ENCODE results near the gene TAF1D.
"Not testable (repeated sequence)": the region's sequence is repeated elsewhere in the genome, so short reads cannot be mapped to it uniquely, and the experiment has no call there.

TAF1D gene

DNA sequence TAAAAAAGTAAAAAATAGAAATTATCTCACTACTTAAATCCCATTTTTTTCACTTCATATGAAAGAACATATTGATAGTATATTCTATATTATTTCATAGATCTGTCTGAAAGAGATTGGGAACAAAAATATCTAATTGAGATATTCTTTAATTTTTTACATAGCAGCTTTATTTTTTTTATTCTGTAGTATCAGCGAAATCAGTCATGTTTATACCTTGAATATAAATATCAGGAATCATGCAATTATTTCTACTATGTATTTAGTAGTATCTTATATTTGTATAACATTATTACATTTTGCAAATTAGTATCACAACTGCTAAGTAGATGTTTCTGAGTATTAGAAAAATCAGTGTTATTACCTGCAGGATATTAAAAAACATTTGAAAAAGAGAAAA lies 20.6 kb upstream of the TAF1D start:
- no peak for DNase-seq (ENCODE audit: low read depth)
- H3K4me3 ChIP-seq (ENCODE audit: low read depth, low read length): no peak overlapping the region
- TF ChIP-seq, protein P1, sequence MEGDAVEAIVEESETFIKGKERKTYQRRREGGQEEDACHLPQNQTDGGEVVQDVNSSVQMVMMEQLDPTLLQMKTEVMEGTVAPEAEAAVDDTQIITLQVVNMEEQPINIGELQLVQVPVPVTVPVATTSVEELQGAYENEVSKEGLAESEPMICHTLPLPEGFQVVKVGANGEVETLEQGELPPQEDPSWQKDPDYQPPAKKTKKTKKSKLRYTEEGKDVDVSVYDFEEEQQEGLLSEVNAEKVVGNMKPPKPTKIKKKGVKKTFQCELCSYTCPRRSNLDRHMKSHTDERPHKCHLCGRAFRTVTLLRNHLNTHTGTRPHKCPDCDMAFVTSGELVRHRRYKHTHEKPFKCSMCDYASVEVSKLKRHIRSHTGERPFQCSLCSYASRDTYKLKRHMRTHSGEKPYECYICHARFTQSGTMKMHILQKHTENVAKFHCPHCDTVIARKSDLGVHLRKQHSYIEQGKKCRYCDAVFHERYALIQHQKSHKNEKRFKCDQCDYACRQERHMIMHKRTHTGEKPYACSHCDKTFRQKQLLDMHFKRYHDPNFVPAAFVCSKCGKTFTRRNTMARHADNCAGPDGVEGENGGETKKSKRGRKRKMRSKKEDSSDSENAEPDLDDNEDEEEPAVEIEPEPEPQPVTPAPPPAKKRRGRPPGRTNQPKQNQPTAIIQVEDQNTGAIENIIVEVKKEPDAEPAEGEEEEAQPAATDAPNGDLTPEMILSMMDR (IDR thresholded peaks at IDR 0.05; ENCODE audit: insufficient read depth, low read depth, low read length, missing control alignments): no peak

DNA sequence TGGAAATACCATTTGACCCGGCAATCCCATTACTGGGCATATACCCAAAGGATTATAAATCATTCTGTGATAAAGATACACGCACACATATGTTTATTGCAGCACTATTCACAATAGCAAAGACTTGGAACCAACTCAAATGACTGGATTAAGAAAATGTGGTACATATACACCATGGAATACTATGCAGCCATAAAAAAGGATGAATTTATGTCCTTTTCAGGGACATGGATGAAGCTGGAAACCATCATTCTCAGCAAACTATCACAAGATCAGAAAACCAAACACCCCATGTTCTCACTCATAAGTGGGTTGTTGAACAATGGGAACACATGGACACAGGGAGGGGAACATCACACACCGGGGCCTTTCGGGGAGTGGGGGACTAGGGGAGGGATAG lies 17.8 kb upstream of the TAF1D start:
- DNase-seq (ENCODE audit: low read depth); H3K4me3 ChIP-seq (ENCODE audit: low read depth, low read length): not testable (repeated sequence)

DNA sequence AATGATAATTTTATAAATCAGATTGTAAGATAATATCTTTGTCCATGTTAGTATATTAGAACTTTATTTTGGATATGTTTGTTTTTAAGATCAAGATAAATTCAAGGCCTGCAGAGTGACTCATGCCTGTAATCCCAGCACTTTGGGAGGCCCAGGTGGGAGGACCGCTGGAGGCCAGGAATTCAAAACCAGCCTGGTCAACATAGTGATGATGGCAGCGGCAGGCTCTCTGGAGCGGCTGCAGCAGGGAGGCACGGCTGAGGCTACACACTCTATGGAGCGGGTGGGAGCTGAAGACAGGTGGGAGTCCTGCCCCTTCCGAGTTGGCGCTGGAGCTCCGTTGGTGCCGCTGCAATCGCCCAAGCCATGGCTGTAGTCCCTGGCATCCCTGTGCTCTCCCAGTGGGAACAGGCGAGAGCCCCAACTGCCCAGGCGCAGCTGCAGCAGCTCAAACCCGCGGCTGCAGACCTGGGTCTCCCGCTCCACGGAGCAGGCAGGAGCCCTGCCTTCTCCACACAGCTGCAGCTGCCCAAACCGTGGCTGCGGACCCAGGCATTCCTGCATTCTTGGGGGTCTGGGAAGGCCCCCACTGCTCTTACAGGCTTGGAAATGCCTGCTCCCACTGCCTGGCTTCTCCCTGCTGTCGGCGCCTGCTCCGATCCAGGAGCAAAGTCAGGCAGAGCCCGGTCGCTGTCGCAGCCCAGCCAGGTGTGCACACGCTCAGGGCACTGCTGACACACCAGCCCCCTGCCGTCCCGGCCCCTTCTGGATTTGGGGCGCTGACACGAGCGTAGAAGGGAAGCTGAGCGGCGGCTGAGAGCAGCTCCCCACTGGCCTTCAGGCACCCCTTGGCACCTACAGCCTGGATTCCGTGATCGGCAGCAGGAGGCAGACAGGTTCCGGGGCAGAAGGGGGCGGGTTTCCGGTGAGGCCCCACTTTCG lies 16.9 kb upstream of the TAF1D start:
- no peak overlapping the region for H3K4me3 ChIP-seq (ENCODE audit: low read depth, low read length)
- TF ChIP-seq, protein P1 (IDR thresholded peaks at IDR 0.05; ENCODE audit: insufficient read depth, low read depth, low read length, missing control alignments): no peak
- DNase-seq (ENCODE audit: low read depth): no peak

DNA sequence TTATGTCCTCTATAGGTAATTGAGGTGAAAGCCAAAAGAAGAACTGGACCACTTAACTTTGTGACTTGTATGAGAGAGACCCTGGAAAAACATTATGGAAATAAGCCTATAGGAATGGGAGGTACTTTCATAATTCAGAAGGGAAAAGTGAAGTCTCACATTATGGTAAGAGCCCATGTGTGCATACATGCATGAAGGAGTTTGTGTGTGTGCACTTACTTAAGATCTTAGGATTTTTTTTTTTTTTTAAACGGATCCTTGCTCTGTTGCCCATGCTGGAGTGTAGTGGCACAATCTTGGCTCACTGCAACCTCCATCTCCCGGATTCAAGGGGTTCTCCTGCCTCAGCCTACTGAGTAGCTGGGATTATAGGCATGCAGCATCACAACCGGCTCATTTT lies 16.0 kb upstream of the TAF1D start:
- no peak for DNase-seq (ENCODE audit: low read depth)
- H3K4me3 ChIP-seq (ENCODE audit: low read depth, low read length): no peak overlapping the region
- TF ChIP-seq, protein P1 (IDR thresholded peaks at IDR 0.05; ENCODE audit: insufficient read depth, low read depth, low read length, missing control alignments): no peak

DNA sequence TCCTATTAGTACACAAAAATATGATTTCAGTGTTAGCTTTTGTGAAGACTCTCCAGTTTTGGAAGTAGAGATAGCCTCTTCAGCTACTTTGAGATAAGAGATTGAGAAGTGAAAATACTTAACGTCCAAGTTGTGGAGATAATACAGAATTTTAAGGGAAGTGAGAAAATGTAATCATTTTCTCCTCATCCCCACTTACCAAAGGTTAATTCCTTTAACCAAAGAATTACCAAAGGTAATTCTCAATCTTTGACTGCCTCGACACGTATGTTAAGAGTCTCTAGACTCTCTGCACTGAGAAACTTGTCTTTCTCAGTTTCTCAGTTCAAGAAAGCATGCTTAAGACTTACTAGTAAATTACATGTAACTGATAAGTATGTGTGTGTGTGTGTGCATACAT lies 15.5 kb upstream of the TAF1D start:
- DNase-seq (ENCODE audit: low read depth): no peak
- TF ChIP-seq, protein P1 (IDR thresholded peaks at IDR 0.05; ENCODE audit: insufficient read depth, low read depth, low read length, missing control alignments): no peak
- no peak overlapping the region for H3K4me3 ChIP-seq (ENCODE audit: low read depth, low read length)

DNA sequence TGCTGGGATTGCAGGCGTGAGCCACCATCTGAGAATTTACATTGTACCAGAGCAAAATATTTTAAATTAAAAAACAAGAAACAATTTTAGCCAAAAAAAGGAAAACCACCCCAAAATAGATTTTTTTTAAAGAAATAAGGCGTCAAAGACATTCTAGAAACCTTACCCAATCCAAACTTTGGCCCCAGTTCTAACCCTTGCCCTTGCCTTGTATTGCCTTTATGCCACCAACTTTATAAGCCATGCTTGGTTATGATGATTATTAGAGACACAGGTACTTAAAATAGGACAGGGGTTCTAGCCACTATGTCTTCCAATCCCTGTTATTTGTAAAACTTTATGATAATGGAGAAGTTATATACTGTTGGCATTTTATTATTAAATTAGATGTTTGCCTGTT lies 11.9 kb upstream of the TAF1D start:
- TF ChIP-seq, protein P1 (IDR thresholded peaks at IDR 0.05; ENCODE audit: insufficient read depth, low read depth, low read length, missing control alignments): no peak
- DNase-seq (ENCODE audit: low read depth): no peak

DNA sequence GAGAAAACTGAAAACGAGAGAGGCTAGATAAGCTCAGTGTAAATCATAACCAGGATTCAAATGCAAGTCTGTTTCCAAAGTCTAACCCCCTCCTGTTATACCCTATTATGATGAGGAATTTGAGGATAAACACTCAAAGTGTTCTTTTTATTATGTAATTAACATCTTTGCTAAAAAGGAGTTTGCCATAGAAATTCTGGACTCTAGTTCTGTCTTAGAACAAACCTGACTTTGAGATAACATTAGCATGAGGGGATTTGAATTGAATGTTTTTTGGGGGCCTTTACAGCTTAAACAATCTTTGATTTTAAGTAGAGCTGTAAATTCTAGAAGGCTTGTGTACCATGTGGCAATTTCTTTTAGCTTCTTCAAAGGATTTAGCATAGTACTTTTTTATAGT lies 9.7 kb upstream of the TAF1D start:
- TF ChIP-seq, protein P1 (IDR thresholded peaks at IDR 0.05; ENCODE audit: insufficient read depth, low read depth, low read length, missing control alignments): no peak
- DNase-seq (ENCODE audit: low read depth): no peak
- H3K4me3 ChIP-seq (ENCODE audit: low read depth, low read length): no peak overlapping the region

More for the DNA sequence above, 11.9 kb upstream of the TAF1D start:
- no peak overlapping the region for H3K4me3 ChIP-seq (ENCODE audit: low read depth, low read length)

Measured in GM12865 (cell line).